ENCODE measurements around the gene TMX2. TPM values are rescaled to one million over a fixed set of nuclear protein-coding genes. Genes with fewer than 3 reads are reported as not detected.

Gene TMX2
- total RNA-seq, 1 experiment from 2014 or later = 161 TPM

DNA sequence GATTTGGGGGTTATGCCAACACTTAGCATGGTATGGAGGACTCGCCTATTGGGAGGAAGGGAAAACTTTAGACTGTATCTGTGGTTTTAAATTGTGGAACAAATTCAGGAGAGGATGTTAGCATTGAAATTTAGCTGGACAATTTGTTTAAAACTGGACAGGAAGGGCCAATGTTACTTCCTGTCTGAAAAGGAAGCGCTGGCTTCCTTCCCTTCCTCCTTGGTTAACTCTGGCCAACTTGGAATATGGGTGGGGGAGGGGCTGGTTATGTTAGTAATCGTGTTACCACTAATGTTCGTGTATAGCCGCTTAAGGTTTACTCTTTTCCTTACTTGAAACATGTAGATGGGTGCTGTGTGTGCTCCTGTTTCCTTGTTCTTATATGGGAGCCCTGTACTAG is 63.1 kb downstream of the TMX2 start:
- POLR2A ChIA-PET = interaction anchor here (5.6 to 11.9 kb wide), 2 partner anchors 12 to 13 kb away, joined by 80 to 285 read pairs; partner anchors contain the start of gene CTNND1
- H3K27ac Mint-ChIP-seq (ENCODE audit: low read depth, unreplicated experiment) = peak overlapping the region; percentile 64
- CTCF ChIA-PET = interaction anchor here (0.6 to 9.9 kb wide), 5 partner anchors 12 to 62 kb away, joined by 3 to 117 read pairs (median 3); partner anchors contain the start of genes BTBD18 and CTNND1

DNA sequence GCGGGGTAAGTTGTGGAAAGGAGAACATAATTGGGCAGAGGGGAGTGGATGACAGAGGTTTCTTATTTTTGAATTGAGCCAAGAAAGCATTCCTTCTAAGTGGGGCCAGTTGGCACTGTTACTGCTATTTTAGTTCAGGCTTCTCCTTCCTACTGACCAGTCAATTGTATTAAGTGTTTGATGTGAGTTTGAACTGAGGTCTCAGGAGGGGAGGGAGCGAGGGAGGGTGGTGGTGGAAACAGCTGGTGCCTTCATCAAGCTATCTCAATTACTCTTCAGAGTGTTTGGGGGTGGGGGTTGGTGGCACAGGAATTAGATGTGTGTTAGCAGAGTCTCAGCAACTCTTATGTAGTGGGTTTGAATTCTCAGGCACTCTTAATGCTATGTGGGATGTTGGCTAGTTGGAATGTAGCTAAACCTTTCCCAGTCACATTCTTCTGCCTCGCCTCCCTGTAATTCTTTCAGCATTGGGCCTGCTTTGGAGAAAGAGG is 63.7 kb downstream of the TMX2 start:
- intact Hi-C loops (cut with micrococcal nuclease) = no loop called here
- peak overlapping the region; percentile 85 for H3K27ac Mint-ChIP-seq (ENCODE audit: low read depth, unreplicated experiment)
- POLR2A ChIA-PET = interaction anchor here (1.4 to 11.9 kb wide), 5 partner anchors 12 to 28 kb away, joined by 4 to 285 read pairs (median 60); partner anchors contain the start of gene CTNND1

More for the DNA sequence above, 63.1 kb downstream of the TMX2 start:
- Mint-ChIP-seq H3K4me3 (ENCODE audit: unreplicated experiment) (no peak overlapping the region), H3K9me3 (ENCODE audit: unreplicated experiment) (no peaks in the 10 kb centered on the region), H3K36me3 (ENCODE audit: insufficient read depth, unreplicated experiment) (peaks cover 29% of the 10 kb centered on the region), H3K27me3 (ENCODE audit: insufficient read depth, unreplicated experiment) (no peaks in the 10 kb centered on the region), H3K4me1 (ENCODE audit: insufficient read depth, unreplicated experiment) (peaks cover 67% of the 10 kb centered on the region)
- DNase-seq (ENCODE audit: unreplicated experiment) = no peak
- intact Hi-C loops (cut with micrococcal nuclease) = no loop called here
- no TSS peak for BruUV-seq (replicated peaks)
- TF ChIP-seq, protein P1, sequence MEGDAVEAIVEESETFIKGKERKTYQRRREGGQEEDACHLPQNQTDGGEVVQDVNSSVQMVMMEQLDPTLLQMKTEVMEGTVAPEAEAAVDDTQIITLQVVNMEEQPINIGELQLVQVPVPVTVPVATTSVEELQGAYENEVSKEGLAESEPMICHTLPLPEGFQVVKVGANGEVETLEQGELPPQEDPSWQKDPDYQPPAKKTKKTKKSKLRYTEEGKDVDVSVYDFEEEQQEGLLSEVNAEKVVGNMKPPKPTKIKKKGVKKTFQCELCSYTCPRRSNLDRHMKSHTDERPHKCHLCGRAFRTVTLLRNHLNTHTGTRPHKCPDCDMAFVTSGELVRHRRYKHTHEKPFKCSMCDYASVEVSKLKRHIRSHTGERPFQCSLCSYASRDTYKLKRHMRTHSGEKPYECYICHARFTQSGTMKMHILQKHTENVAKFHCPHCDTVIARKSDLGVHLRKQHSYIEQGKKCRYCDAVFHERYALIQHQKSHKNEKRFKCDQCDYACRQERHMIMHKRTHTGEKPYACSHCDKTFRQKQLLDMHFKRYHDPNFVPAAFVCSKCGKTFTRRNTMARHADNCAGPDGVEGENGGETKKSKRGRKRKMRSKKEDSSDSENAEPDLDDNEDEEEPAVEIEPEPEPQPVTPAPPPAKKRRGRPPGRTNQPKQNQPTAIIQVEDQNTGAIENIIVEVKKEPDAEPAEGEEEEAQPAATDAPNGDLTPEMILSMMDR (IDR thresholded peaks at IDR 0.05; ENCODE audit: unreplicated experiment) = no peak

DNA sequence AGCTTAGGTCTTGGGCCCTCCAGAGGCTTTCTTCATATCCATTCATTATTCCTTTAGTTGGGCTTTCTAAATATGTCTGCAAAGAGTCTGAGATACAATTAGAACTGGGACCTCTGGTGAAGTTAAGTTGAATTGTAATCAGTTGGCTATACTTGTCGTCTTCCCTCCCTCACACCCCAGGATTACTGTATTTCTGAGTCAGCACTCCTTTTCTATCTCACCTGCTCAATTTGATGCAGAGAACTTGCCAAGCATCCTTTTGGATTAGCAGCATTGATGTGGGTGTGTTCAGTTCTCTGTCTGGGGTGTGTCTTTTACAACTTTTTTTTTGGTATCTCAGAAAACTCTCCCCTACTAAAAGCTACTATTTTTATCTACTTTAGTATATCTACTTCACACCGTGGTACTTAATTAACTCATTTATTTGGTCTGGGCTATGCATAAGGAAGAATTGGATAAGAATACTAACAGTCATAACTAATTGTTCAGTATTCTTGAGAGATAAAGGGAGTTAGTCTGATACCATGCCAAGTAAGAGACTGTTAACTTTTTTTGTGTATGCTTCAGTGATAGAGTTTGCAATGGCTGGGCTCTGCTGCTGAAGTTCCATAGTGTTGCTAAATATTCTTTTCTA is 64.3 kb downstream of the TMX2 start:
- H3K4me3 Mint-ChIP-seq (ENCODE audit: unreplicated experiment) = no peak overlapping the region
- H3K36me3 Mint-ChIP-seq (ENCODE audit: insufficient read depth, unreplicated experiment) = peaks cover 40% of the 10 kb centered on the region
- intact Hi-C loops (cut with micrococcal nuclease) = no loop called here

More for the DNA sequence above, 63.7 kb downstream of the TMX2 start:
- no peaks in the 10 kb centered on the region for H3K27me3 Mint-ChIP-seq (ENCODE audit: insufficient read depth, unreplicated experiment)
- H3K4me1 Mint-ChIP-seq (ENCODE audit: insufficient read depth, unreplicated experiment) = peaks cover 64% of the 10 kb centered on the region
- no peak for DNase-seq (ENCODE audit: unreplicated experiment)
- H3K36me3 Mint-ChIP-seq (ENCODE audit: insufficient read depth, unreplicated experiment) = peaks cover 34% of the 10 kb centered on the region
- CTCF ChIA-PET = interaction anchor here (0.7 to 9.9 kb wide), 7 partner anchors 8 to 318 kb away, joined by 3 to 117 read pairs (median 3); partner anchors contain the start of gene CTNND1
- H3K9me3 Mint-ChIP-seq (ENCODE audit: unreplicated experiment) = no peaks in the 10 kb centered on the region
- BruUV-seq (replicated peaks) = no TSS peak
- H3K4me3 Mint-ChIP-seq (ENCODE audit: unreplicated experiment) = no peak overlapping the region
- TF ChIP-seq, protein P1 (IDR thresholded peaks at IDR 0.05; ENCODE audit: unreplicated experiment) = no peak

More for the DNA sequence above, 64.3 kb downstream of the TMX2 start:
- Mint-ChIP-seq H3K4me1 (ENCODE audit: insufficient read depth, unreplicated experiment) (peaks cover 64% of the 10 kb centered on the region), H3K27me3 (ENCODE audit: insufficient read depth, unreplicated experiment) (no peaks in the 10 kb centered on the region), H3K9me3 (ENCODE audit: unreplicated experiment) (no peaks in the 10 kb centered on the region), H3K27ac (ENCODE audit: low read depth, unreplicated experiment) (peak overlapping the region; percentile 85)
- BruUV-seq (replicated peaks) = no TSS peak
- TF ChIP-seq, protein P1 (IDR thresholded peaks at IDR 0.05; ENCODE audit: unreplicated experiment) = no peak
- POLR2A ChIA-PET = interaction anchor here (1.4 to 11.9 kb wide), 6 partner anchors 11 to 35 kb away, joined by 4 to 285 read pairs (median 47); partner anchors contain the start of genes CTNND1 and SELENOH
- DNase-seq (ENCODE audit: unreplicated experiment) = peak; percentile 20
- CTCF ChIA-PET = interaction anchor here (0.7 to 9.9 kb wide), 8 partner anchors 9 to 319 kb away, joined by 3 to 117 read pairs (median 4); partner anchors contain the start of genes BTBD18 and CTNND1

All from MCF 10A (cell line).